Psoas muscle (tissue), 8 donors: ENCODE measurements around the gene CCDC91. TPM values are rescaled to one million over a fixed set of nuclear protein-coding genes. Genes with fewer than 3 reads are reported as not detected.

Experiments used
- ATAC-seq, 4 donors: fragments of 200-7000 bp; cut with Tn5 transposase; one replicate each; pipeline ENCODE4 v1.9.1; 2020; ENCODE audit warnings: moderate library complexity in 3 of 4, mild to moderate bottlenecking in 2 of 4
- DNase-seq, 2 donors: peaks; one replicate each; pipeline ENCODE4 v3.0.0-alpha.2; 2020
- H3K27ac ChIP-seq: fragments of 200-600 bp; one replicate; pipeline ENCODE4 v1.8.0; 2022
- H3K27me3 ChIP-seq, 3 donors: fragments of 200-600 bp in 1 of 3; one replicate each; pipeline versions ENCODE4 v1.6.1 to v1.8.0; 2013 to 2022; ENCODE audit warnings: low read length in 2 of 3, mild to moderate bottlenecking in 2 of 3, moderate library complexity in 1 of 3; ENCODE audit not compliant: insufficient read depth in 3 of 3
- H3K36me3 ChIP-seq, 2 donors: fragments of 200-600 bp in 1 of 2; one replicate each; pipeline versions ENCODE4 v1.6.1 to v1.8.0; 2013 to 2022; ENCODE audit warnings: low read depth in 1 of 2, mild to moderate bottlenecking in 1 of 2, moderate library complexity in 1 of 2; ENCODE audit not compliant: insufficient read depth in 1 of 2
- H3K4me1 ChIP-seq: fragments of 200-600 bp; one replicate; pipeline ENCODE4 v1.8.0; 2022
- H3K4me3 ChIP-seq: fragments of 200-600 bp; one replicate; pipeline ENCODE4 v1.8.0; 2022; ENCODE audit warnings: mild to moderate bottlenecking
- H3K9me3 ChIP-seq: fragments of 200-600 bp; one replicate; pipeline ENCODE4 v1.8.0; 2022
- CTCF ChIP-seq: fragments of 200-600 bp; IDR thresholded peaks from one replicate; pipeline ENCODE4 v1.8.0; 2022; ENCODE audit warnings: antibody characterized with exemption
- WGBS, 3 donors: extraction: QIAGEN DNeasy Blood & Tissue Kit; methylation state at CpG; one replicate each; pipeline versions ENCODE4 v1.1.6 to v1.1.7; 2013; 5-methylcytosine and 5-hydroxymethylcytosine counted together
- intact Hi-C, 2 donors: fragments of 100-400 bp; cut with DNase I; formaldehyde crosslinking; loops; one replicate each; pipeline versions ENCODE4 v1.11.0 to v1.14.2; 2022
- polyA plus RNA-seq, 3 donors: library from polyadenylated mRNA; stranded (reverse); fragments of 200-250 nt; gene quantifications; one replicate each; pipeline ENCODE4 v1.2.3, GENCODE V29; 2013
- total RNA-seq, 4 donors: library from RNA; stranded (reverse); fragmentation: NEBNext Ultra II Directional in 2 of 4; extraction: Animal tissue kit (Norgen Biotek cat#: 25700) in 2 of 4; gene quantifications; one replicate each; pipeline versions ENCODE4 v1.2.1 to v1.2.4, GENCODE V29; 2021 to 2023
- donor health status: healthy with polysubstance abuse.
- donor health status: DM: no; HTN: no; CAD: no; lungs with moderate emphysema.
- donor health status: Bipolar disorder and iron deficiency.
- donor health status: healthy.
- donor health status: DM: yes; HTN: yes; CAD: no.
- donor health status: DM: no; HTN: no; CAD: no.
- donor health status: DM: no; HTN: no; CAD: no.
- donor health status: DM: yes; HTN: yes; CAD: no.

The CCDC91 gene
- total and polyA plus RNA-seq, 7 donors: 18.4 to 47.2 (median 36.2) TPM

DNA sequence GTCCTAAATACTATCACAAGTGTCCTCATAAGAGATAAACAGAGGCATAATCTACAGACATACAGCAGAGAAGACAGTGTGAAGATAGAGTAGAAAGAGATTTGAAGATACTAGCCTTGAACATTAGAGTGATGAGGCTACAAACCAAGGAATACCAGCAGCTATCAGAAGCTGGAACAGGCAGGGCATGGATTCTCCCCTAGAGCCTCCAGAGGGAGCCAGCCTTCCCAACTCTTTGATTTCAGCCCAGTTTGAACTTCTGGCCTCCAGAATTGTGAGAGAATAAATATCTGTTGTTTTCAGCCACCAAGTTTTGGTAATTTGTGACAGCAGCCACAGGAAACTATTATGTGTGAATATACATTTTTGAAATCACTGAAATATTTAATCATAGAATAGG is 47.2 kb downstream of the CCDC91 start:
- intact Hi-C loops: no loop called here
- ATAC-seq: no peak
- no peaks in the 10 kb centered on the region for H3K9me3 ChIP-seq
- H3K27me3 ChIP-seq: no peaks in the 10 kb centered on the region
- no peaks in the 10 kb centered on the region for H3K4me1 ChIP-seq
- no peak overlapping the region for H3K27ac ChIP-seq
- DNase-seq: no peak
- no peaks in the 10 kb centered on the region for H3K36me3 ChIP-seq
- H3K4me3 ChIP-seq: no peak overlapping the region
- no peak for TF ChIP-seq CTCF

DNA sequence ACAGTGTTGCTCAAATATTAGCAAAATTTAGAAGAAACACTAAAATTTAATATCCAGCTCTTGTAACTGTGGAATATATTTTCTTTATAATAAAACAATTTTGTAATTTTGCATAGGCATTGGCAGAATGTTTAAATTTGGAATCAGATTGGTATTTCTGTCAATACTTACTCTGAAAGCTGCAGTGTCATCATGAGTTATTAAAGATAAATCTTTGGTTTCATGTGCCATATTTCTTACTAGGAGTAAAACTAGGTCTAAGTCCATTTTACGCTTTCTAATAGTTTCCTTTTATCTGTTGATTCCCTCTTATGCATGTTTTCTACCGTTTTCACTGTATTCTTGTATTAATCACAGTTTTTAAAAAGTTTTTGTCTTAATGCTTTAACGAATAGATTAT is 49.7 kb downstream of the CCDC91 start:
- no peak overlapping the region for H3K4me3 ChIP-seq
- TF ChIP-seq CTCF: no peak
- no peaks in the 10 kb centered on the region for H3K4me1 ChIP-seq
- ATAC-seq (no peak), DNase-seq (no peak)
- H3K27ac ChIP-seq: no peak overlapping the region
- 91 to 94% (median 93%) methylated on average over 3 of the region's 3 CpGs for WGBS, 3 donors
- H3K27me3 ChIP-seq: no peaks in the 10 kb centered on the region
- H3K9me3 ChIP-seq: no peaks in the 10 kb centered on the region
- H3K36me3 ChIP-seq: no peaks in the 10 kb centered on the region
- intact Hi-C loops: no loop called here

DNA sequence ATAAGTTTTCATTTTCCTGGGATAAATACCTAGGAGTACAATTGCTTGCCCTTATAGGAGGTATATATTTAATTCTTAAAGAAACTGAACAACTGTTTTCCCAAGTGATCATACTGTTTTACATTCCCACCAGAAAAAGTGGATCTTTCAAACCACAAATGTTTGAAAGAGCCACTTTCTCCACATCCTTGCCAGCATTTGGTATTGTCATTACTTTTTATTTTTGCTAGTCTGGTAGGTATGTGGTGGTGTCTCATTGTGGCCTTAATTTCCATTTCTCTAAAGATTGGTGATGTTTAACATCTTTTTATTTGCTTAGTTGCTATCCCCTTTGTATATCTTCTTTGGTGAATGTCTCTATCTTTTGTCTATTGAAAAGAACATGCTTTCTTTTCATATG is 50.6 kb downstream of the CCDC91 start:
- Histone ChIP-seq H3K27me3 (no peaks in the 10 kb centered on the region), H3K36me3 (no peaks in the 10 kb centered on the region), H3K4me3 (no peak overlapping the region), H3K9me3 (no peaks in the 10 kb centered on the region), H3K4me1 (no peaks in the 10 kb centered on the region), H3K27ac (no peak overlapping the region)
- intact Hi-C loops: no loop called here
- no peak for TF ChIP-seq CTCF
- DNase-seq (no peak), ATAC-seq (no peak)

DNA sequence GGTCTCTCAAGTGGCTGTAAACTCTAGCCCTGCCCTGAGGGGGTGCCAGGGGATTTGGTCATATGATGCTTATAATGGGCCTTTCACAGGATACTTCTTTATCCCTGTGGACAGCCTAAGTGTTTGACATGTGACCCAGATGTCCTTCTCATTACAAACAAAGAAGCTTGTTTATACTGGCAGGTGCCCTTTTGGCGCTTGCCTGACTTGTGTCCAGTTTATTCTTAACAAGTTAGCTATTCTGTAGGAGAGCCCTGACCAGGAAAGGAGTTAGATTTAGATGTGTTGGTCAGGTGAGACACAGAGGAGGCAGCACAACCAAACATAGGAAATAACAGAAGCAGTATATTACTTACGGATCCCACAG is 51.9 kb downstream of the CCDC91 start:
- no peaks in the 10 kb centered on the region for H3K27me3 ChIP-seq
- WGBS, 3 donors: 83 to 89% (median 87%) methylated on average over 2 of the region's 2 CpGs
- H3K4me1 ChIP-seq: no peaks in the 10 kb centered on the region
- intact Hi-C loops: no loop called here
- ATAC-seq: no peak
- H3K36me3 ChIP-seq: no peaks in the 10 kb centered on the region
- no peak overlapping the region for H3K4me3 ChIP-seq
- no peak for DNase-seq
- TF ChIP-seq CTCF: no peak
- peaks cover 6% of the 10 kb centered on the region for H3K9me3 ChIP-seq
- no peak overlapping the region for H3K27ac ChIP-seq

DNA sequence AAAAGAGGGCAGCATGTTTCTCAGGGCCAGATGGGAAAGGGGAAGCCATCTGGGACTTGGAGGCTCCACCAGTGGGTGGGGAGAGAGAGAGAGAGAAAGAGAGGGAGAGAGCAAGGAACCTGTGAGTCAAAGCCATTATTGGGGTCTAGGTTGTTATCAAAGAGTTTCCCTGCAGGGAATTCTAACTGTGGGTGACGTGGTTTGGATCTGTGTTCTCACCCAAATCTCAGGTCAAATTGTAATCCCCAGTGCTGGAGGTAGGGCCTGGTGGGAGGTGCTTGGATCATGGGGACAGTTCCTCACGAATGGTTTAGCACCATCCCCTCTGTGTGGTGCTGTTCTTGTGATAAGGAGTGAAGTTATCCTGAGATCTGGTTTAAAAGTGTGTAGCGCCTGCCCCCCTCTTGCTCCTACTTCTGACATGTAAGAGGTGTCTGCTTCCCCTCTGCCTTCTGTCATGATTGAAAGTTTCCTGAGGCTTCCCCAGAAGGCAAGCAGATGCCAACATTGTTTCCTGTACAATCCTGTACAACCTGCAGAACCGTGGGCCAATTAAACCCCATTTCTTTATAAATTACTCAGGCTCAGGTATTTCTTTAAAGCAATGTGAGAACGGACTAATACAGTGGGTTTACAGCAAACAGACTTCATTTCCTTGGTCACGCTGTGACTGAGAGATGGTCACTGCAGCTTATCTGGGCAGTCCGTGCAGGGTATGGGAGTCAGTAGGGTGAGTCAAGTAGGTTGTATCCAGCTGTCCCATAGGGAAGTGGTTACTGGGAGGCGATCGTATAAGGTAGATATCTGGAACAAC is 52.4 kb downstream of the CCDC91 start:
- no peak for TF ChIP-seq CTCF
- H3K27ac ChIP-seq: no peak overlapping the region
- H3K9me3 ChIP-seq: peaks cover 6% of the 10 kb centered on the region
- ATAC-seq: no peak
- no peak overlapping the region for H3K4me3 ChIP-seq
- 87 to 88% (median 88%) methylated on average over 9 of the region's 9 CpGs for WGBS, 3 donors
- no peaks in the 10 kb centered on the region for H3K27me3 ChIP-seq
- H3K36me3 ChIP-seq: no peaks in the 10 kb centered on the region
- no peak for DNase-seq
- H3K4me1 ChIP-seq: no peaks in the 10 kb centered on the region
- intact Hi-C loops: no loop called here
